VCaP (cell line): ENCODE results near the gene CEP135.

Source experiments
- H3K27ac ChIP-seq: fragments of 450-650 bp; 2 replicates; pipeline ENCODE4 v1.5.1; 2017
- TF ChIP-seq, protein P1 (sequence below): fragments of 450-650 bp; conservative IDR thresholded peaks from 2 replicates; pipeline ENCODE4 v1.5.1; 2017; ENCODE audit warnings: mild to moderate bottlenecking, moderate library complexity

CEP135 gene, protein sequence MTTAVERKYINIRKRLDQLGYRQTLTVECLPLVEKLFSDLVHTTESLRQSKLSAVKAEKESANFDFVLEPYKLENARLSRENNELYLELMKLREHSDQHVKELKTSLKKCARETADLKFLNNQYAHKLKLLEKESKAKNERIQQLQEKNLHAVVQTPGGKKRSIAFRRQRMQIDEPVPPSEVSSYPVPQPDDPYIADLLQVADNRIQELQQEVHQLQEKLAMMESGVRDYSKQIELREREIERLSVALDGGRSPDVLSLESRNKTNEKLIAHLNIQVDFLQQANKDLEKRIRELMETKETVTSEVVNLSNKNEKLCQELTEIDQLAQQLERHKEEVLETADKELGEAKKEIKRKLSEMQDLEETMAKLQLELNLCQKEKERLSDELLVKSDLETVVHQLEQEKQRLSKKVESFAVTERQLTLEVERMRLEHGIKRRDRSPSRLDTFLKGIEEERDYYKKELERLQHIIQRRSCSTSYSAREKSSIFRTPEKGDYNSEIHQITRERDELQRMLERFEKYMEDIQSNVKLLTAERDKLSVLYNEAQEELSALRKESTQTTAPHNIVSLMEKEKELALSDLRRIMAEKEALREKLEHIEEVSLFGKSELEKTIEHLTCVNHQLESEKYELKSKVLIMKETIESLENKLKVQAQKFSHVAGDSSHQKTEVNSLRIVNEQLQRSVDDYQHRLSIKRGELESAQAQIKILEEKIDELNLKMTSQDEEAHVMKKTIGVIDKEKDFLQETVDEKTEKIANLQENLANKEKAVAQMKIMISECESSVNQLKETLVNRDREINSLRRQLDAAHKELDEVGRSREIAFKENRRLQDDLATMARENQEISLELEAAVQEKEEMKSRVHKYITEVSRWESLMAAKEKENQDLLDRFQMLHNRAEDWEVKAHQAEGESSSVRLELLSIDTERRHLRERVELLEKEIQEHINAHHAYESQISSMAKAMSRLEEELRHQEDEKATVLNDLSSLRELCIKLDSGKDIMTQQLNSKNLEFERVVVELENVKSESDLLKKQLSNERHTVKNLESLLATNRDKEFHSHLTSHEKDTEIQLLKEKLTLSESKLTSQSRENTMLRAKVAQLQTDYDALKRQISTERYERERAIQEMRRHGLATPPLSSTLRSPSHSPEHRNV

DNA sequence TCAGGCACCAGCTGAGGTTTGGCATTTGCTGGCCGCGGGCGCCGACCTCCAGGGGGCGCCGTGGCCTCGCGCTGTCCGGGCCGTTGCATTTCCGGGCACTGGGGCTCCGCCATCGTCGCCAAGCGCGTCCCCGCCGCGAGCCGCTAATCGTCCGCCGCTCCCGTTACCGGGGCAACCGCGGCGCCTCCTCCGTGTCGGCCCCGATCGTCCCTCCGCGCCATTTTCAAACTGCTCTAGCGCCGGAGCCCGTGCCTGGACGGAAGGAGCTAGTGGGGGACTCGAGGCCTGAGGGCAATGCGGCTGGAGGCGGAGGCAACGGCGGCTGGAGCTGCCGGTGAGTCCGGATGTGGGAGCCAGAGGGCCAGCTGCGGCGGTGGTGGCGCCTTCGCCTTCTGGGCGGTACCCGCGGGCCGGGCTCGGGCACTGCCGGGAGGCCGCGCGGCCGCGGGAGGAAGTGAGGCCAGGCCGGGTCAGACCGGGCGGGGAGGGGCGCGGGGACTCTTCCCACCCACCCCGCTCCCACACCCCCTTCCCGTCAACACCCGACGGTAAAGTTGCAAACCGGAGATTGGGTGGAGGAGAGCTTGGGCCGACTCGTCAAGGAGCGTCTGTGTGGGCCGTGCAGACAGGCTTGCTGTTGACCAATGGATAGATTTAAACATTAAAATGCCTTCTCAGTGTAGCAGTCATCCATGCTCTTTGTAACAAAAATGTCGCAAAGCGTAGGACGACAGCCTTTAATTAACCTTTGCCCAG lies at the start of gene CEP135:
TSS of gene CEP135 (plus strand) at position 220 of the 756 bp plus-strand sequence. CDS start 3,186 bp downstream, outside the sequence.
- H3K27ac ChIP-seq: peak within 1 kb of the TSS; percentile 82
- TF ChIP-seq, protein P1, sequence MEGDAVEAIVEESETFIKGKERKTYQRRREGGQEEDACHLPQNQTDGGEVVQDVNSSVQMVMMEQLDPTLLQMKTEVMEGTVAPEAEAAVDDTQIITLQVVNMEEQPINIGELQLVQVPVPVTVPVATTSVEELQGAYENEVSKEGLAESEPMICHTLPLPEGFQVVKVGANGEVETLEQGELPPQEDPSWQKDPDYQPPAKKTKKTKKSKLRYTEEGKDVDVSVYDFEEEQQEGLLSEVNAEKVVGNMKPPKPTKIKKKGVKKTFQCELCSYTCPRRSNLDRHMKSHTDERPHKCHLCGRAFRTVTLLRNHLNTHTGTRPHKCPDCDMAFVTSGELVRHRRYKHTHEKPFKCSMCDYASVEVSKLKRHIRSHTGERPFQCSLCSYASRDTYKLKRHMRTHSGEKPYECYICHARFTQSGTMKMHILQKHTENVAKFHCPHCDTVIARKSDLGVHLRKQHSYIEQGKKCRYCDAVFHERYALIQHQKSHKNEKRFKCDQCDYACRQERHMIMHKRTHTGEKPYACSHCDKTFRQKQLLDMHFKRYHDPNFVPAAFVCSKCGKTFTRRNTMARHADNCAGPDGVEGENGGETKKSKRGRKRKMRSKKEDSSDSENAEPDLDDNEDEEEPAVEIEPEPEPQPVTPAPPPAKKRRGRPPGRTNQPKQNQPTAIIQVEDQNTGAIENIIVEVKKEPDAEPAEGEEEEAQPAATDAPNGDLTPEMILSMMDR: peak; percentile 97

DNA sequence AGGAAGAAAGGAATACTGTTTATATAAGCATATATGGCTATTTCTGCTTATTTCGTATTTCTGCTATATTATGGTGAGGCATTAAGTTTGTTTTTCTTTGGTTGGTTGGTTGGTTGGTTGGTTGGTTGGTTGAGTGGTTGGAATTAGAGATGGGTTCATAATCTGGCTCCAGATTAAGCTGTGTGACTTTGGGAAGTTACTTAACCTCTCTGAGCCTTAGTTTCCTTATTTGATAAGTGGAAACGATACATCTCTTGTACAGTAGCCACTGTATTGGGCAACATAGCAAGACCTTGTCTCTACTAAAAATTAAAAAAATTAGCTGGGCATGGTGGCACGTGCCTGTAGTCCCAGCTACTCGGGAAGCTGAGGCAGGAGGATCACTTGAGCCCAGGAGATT lies 46.1 kb upstream of the CEP135 start:
- TF ChIP-seq, protein P1: no peak
- H3K27ac ChIP-seq: no peak overlapping the region

DNA sequence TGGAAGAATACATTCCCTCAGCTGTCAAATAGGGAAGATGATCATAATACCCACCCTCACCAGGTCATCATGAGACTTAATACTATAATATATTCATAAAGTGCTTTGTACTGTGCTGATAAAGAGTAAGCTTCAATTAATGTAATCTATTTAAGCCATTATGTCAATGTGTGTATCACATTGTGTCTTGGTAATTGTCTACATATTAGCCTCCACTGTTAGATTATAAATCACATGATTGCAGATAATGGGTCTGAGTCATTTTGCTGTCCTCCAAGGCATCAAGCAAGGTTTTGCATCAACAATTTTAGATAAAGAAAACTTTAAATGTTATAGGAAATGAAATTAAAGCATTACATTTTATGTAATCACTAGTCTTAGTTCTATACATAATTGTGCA lies 45.2 kb upstream of the CEP135 start:
- no peak overlapping the region for H3K27ac ChIP-seq
- TF ChIP-seq, protein P1: no peak

DNA sequence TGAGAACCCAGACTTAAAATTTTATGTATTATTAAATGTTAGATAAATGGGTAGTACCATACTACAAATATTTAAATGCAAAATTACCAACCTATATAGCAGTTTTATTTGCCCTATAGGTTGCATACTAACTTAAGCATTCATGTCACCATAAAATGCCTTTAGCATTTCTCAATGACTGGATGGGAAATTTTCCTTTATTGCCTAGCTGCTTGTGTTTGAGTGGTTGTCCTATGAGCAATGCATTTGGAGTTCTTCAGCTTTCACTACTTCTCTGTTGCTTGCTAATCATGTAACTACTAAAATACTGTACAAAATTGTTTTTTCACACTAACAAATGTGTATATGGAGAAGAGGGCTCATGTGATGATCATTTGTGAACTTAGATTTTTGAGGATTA lies 44.2 kb upstream of the CEP135 start:
- TF ChIP-seq, protein P1: no peak
- H3K27ac ChIP-seq: no peak overlapping the region

DNA sequence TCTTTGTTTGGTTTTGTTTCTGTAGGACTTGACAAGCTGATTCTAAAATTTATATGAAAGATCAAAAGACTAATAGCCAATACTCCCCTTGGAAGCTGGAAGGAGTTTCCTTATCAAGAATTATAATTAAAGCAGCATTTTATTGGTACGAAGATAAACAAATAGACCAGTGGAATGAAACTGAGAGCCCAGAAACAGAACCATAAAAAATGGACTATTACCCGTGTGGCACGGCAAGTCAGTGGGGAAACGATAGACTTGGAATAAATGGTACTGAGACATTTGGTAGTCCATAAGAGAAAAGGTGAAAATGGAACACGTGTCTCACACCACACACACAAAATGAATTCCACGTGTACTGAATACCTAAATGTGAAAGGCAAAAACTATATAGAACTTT lies 42.4 kb upstream of the CEP135 start:
- peak overlapping the region; percentile 27; the same call in 1 of the 2 replicates for H3K27ac ChIP-seq
- TF ChIP-seq, protein P1: no peak

DNA sequence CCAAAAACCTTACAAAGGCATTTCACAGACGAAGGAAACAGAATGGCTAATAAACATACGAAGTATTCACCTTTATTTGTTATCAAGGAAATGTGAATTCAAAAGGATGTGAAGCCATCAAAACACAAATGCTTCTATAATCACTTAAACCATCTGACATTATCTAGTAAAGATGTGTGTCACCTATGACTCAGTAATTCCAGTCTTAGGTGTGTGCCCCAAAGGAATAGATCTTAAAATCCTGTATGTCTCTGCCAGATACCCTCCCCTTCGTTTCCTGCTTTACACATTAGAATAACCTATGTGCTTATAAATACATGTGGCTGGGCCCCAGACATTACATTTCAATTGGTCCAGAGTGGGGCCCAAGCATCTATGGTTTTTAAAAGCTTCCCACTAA lies 41.8 kb upstream of the CEP135 start:
- no peak overlapping the region for H3K27ac ChIP-seq

More for the DNA sequence above, 41.8 kb upstream of the CEP135 start:
- TF ChIP-seq, protein P1: no peak
